ENCODE results near the gene PAK3.

The PAK3 gene

GRCh38 chrX:111119341-111119740 is 23.4 kb downstream of the PAK3 start:
- Histone ChIP-seq H4K20me1 (ENCODE audit: insufficient read depth) (no peaks in the 10 kb centered on the region), H3K4me3 (IDR thresholded peaks at IDR 0.05; ENCODE audit: insufficient read depth, low read depth, low read length) (no peak overlapping the region), H3K4me2 (no peak overlapping the region), H3K27me3 (ENCODE audit: insufficient read depth, low read depth) (no peaks in the 10 kb centered on the region), H3K27ac (no peak overlapping the region), H3K9ac (no peak overlapping the region), H3K36me3 (ENCODE audit: insufficient read depth) (no peaks in the 10 kb centered on the region), H2AFZ (ENCODE audit: low read depth) (no peak overlapping the region), H3K4me1 (ENCODE audit: low read depth, poor library complexity, severe bottlenecking) (peaks cover 18% of the 10 kb centered on the region), H3K79me2 (ENCODE audit: insufficient read depth, low read depth) (no peaks in the 10 kb centered on the region)
- TF ChIP-seq, protein P1, sequence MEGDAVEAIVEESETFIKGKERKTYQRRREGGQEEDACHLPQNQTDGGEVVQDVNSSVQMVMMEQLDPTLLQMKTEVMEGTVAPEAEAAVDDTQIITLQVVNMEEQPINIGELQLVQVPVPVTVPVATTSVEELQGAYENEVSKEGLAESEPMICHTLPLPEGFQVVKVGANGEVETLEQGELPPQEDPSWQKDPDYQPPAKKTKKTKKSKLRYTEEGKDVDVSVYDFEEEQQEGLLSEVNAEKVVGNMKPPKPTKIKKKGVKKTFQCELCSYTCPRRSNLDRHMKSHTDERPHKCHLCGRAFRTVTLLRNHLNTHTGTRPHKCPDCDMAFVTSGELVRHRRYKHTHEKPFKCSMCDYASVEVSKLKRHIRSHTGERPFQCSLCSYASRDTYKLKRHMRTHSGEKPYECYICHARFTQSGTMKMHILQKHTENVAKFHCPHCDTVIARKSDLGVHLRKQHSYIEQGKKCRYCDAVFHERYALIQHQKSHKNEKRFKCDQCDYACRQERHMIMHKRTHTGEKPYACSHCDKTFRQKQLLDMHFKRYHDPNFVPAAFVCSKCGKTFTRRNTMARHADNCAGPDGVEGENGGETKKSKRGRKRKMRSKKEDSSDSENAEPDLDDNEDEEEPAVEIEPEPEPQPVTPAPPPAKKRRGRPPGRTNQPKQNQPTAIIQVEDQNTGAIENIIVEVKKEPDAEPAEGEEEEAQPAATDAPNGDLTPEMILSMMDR (conservative IDR thresholded peaks at IDR 0.05; ENCODE audit: low read depth, low read length): no peak

DNA sequence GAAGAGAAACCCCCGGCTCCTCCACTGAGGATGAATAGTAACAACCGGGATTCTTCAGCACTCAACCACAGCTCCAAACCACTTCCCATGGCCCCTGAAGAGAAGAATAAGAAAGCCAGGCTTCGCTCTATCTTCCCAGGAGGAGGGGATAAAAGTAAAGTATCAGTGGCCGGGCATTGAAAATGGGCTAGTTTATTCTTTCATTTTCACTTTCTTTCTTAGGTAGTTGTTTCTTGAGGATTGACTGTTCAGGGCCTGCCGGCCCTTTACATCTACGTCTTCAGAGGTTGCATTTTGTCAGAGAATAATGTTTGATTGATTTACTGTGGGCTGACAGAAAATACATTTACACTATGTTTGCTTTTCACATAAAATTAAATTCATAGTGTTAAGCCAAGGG is 27.1 kb downstream of the PAK3 start:
- Histone ChIP-seq H3K4me1 (ENCODE audit: low read depth, poor library complexity, severe bottlenecking) (peaks cover 34% of the 10 kb centered on the region), H3K36me3 (ENCODE audit: insufficient read depth) (no peaks in the 10 kb centered on the region), H3K4me2 (peak overlapping the region; percentile 91), H3K9ac (peak overlapping the region; percentile 85), H3K27ac (peak overlapping the region; percentile 84), H3K79me2 (ENCODE audit: insufficient read depth, low read depth) (no peaks in the 10 kb centered on the region), H3K4me3 (IDR thresholded peaks at IDR 0.05; ENCODE audit: insufficient read depth, low read depth, low read length) (no peak overlapping the region), H3K27me3 (ENCODE audit: insufficient read depth, low read depth) (no peaks in the 10 kb centered on the region), H2AFZ (ENCODE audit: low read depth) (peak overlapping the region; percentile 95), H4K20me1 (ENCODE audit: insufficient read depth) (no peaks in the 10 kb centered on the region)
- TF ChIP-seq, protein P1 (conservative IDR thresholded peaks at IDR 0.05; ENCODE audit: low read depth, low read length): no peak

- peak overlapping the region; percentile 91 for H3K4me2 ChIP-seq
- H3K36me3 ChIP-seq (ENCODE audit: insufficient read depth): no peaks in the 10 kb centered on the region
- peaks cover 34% of the 10 kb centered on the region for H3K4me1 ChIP-seq (ENCODE audit: low read depth, poor library complexity, severe bottlenecking)
- H3K79me2 ChIP-seq (ENCODE audit: insufficient read depth, low read depth): no peaks in the 10 kb centered on the region
- H3K4me3 ChIP-seq (IDR thresholded peaks at IDR 0.05; ENCODE audit: insufficient read depth, low read depth, low read length): no peak overlapping the region
- TF ChIP-seq, protein P1 (conservative IDR thresholded peaks at IDR 0.05; ENCODE audit: low read depth, low read length): no peak
- peak overlapping the region; percentile 95 for H2AFZ ChIP-seq (ENCODE audit: low read depth)
- H3K27me3 ChIP-seq (ENCODE audit: insufficient read depth, low read depth): no peaks in the 10 kb centered on the region
- peak overlapping the region; percentile 84 for H3K27ac ChIP-seq
- no peaks in the 10 kb centered on the region for H4K20me1 ChIP-seq (ENCODE audit: insufficient read depth)
- peak overlapping the region; percentile 85 for H3K9ac ChIP-seq
Observed at GRCh38 chrX:111123606-111124179, 27.7 kb downstream of the PAK3 start.

DNA sequence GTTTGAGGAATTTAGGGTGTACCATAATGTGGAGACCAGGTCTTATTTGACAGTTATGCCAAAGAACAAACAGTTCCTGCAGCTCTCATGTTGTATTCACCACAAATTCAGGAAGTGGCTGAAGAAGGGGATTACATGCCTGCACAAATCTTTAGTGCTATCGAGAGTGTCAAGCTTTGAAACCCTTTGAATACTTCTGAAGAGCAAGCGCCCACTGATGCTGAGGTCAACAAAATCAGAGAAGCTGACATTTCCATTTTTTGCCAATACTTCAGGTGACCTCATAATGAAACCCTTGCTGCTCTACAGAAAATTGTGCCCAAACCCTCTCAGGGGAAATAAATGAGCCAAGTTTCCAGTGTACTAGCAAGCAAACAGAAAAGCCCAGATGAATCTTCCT is 28.4 kb downstream of the PAK3 start:
- Histone ChIP-seq H3K79me2 (ENCODE audit: insufficient read depth, low read depth) (no peaks in the 10 kb centered on the region), H2AFZ (ENCODE audit: low read depth) (peak overlapping the region; percentile 18; the same call in 1 of the 2 replicates), H4K20me1 (ENCODE audit: insufficient read depth) (no peaks in the 10 kb centered on the region), H3K4me1 (ENCODE audit: low read depth, poor library complexity, severe bottlenecking) (peaks cover 34% of the 10 kb centered on the region), H3K36me3 (ENCODE audit: insufficient read depth) (no peaks in the 10 kb centered on the region), H3K27me3 (ENCODE audit: insufficient read depth, low read depth) (no peaks in the 10 kb centered on the region), H3K4me3 (IDR thresholded peaks at IDR 0.05; ENCODE audit: insufficient read depth, low read depth, low read length) (no peak overlapping the region), H3K27ac (peak overlapping the region; percentile 84), H3K9ac (no peak overlapping the region; the same call in 1 of the 2 replicates), H3K4me2 (peak overlapping the region; percentile 91)
- TF ChIP-seq, protein P1 (conservative IDR thresholded peaks at IDR 0.05; ENCODE audit: low read depth, low read length): no peak
